GM12878 (cell line): ENCODE results near the gene RHOBTB1. TPM values are rescaled to one million over a fixed set of nuclear protein-coding genes. Genes with fewer than 3 reads are reported as not detected.

Experiments used
- ATAC-seq: fragments of 200-7000 bp; cut with Tn5 transposase; 3 replicates; pipeline ENCODE4 v1.9.1; 2020; ENCODE audit warnings: mild to moderate bottlenecking, moderate library complexity
- BruUV-seq: library from RNA; stranded (reverse); fragments of 400-500 nt; replicated peaks from 2 replicates; lab custom pipeline; 2021; lab: Mats Ljungman, UMichigan
- CTCF ChIA-PET: fragments of 300-600 bp; sonication (Branson Sonifier 250); formaldehyde crosslinking; extraction: SDS; loops from one replicate; lab custom pipeline; 2021; ENCODE audit warnings: inconsistent platforms; lab: Yijun Ruan, JAX
- POLR2A ChIA-PET: fragments of 350-600 bp; formaldehyde crosslinking; extraction: SDS; loops from one replicate; lab custom pipeline; 2021; ENCODE audit warnings: inconsistent platforms; lab: Charles Lee
- RAD21 ChIA-PET: fragments of 300-600 bp; sonication (Branson Sonifier 250); formaldehyde crosslinking; loops from one replicate; lab custom pipeline; 2023; ENCODE audit warnings: antibody characterized with exemption; ENCODE audit not compliant: unreplicated experiment; lab: Charles Lee
- SMC1A ChIA-PET: fragments of 300-600 bp; sonication (Branson Sonifier 250); formaldehyde crosslinking; loops from one replicate; lab custom pipeline; 2023; ENCODE audit not compliant: unreplicated experiment, uncharacterized antibody; lab: Charles Lee
- DNase-seq: peaks from one replicate; pipeline ENCODE4 v3.0.0-alpha.2; 2011; ENCODE audit warnings: low read depth, low spot score
- FAIRE-seq: peaks from 3 replicates; lab custom pipeline; 2011; peaks lifted over from hg19 to GRCh38; lab: Jason Lieb, UNC
- H2AFZ ChIP-seq: 2 replicates; pipeline ENCODE4 v1.6.0; 2011; ENCODE audit warnings: low read depth, low read length, control low read depth; ENCODE audit not compliant: control insufficient read depth
- H3K27ac ChIP-seq: 2 replicates; pipeline ENCODE4 v1.5.1; 2011; ENCODE audit warnings: control low read depth; ENCODE audit not compliant: control insufficient read depth, insufficient read depth
- H3K27me3 ChIP-seq, 2 experiments: replicated peaks in 1 of 2; 2 replicates each; pipeline versions ENCODE4 v1.6.0 to v1.6.1; 2011; ENCODE audit warnings: low read length in 1 of 2; ENCODE audit not compliant: control insufficient read depth in 2 of 2, insufficient read depth in 2 of 2
- H3K36me3 ChIP-seq, 2 experiments: 2 replicates each; pipeline ENCODE4 v1.5.1; 2011; ENCODE audit warnings: low read length in 1 of 2; ENCODE audit not compliant: control insufficient read depth in 2 of 2, insufficient read depth in 2 of 2
- H3K4me1 ChIP-seq: 2 replicates; pipeline ENCODE4 v1.6.1; 2011; ENCODE audit warnings: mild to moderate bottlenecking, low read length, moderate library complexity, mixed read lengths; ENCODE audit not compliant: control insufficient read depth, insufficient read depth
- H3K4me2 ChIP-seq: 2 replicates; pipeline ENCODE4 v1.6.0; 2011; ENCODE audit warnings: control low read depth; ENCODE audit not compliant: control insufficient read depth, insufficient read depth
- H3K4me3 ChIP-seq: fragments of 200-600 bp; sonication (generic); 2 replicates; pipeline ENCODE4 v1.5.1; 2016
- H3K79me2 ChIP-seq: 2 replicates; pipeline ENCODE4 v1.6.0; 2011; ENCODE audit warnings: low read length; ENCODE audit not compliant: control insufficient read depth, insufficient read depth
- H3K9ac ChIP-seq: 2 replicates; pipeline ENCODE4 v1.8.0; 2011; ENCODE audit warnings: low read length, control low read depth, mixed read lengths; ENCODE audit not compliant: control insufficient read depth, insufficient read depth
- H3K9me3 ChIP-seq: replicated peaks from 3 replicates; pipeline ENCODE4 v1.5.1; 2011; ENCODE audit warnings: mild to moderate bottlenecking, low read length; ENCODE audit not compliant: control insufficient read depth, insufficient read depth
- H4K20me1 ChIP-seq: 2 replicates; pipeline ENCODE4 v1.6.0; 2011; ENCODE audit not compliant: control insufficient read depth, insufficient read depth
- ATF7 ChIP-seq: fragments of 450-650 bp; IDR thresholded peaks from 2 replicates; pipeline ENCODE4 v1.6.1; 2016; ENCODE audit warnings: low read depth, mild to moderate bottlenecking
- CBFB ChIP-seq: IDR thresholded peaks from 2 replicates; pipeline ENCODE4 v1.6.1; 2016; ENCODE audit warnings: antibody characterized with exemption, low read depth
- CHD1 ChIP-seq: IDR thresholded peaks from 2 replicates; pipeline ENCODE4 v1.6.1; 2012; ENCODE audit warnings: low read depth, low read length, improper control_type of control experiment
- ETV6 ChIP-seq, 2 experiments: fragments of 450-650 bp in 1 of 2; IDR thresholded peaks in 1 of 2; conservative IDR thresholded peaks in 1 of 2; 2 replicates each; pipeline ENCODE4 v1.6.1; 2014; ENCODE audit warnings: antibody characterized with exemption in 1 of 2, borderline replicate concordance in 1 of 2, low read depth in 1 of 2, mild to moderate bottlenecking in 1 of 2, moderate library complexity in 1 of 2
- HDAC2 ChIP-seq: fragments of 200-600 bp; sonication (generic); IDR thresholded peaks from 2 replicates; pipeline ENCODE4 v1.6.1; 2017
- MXI1 ChIP-seq: fragments of 150-350 bp; IDR thresholded peaks from 2 replicates; pipeline ENCODE4 v1.6.1; 2011; ENCODE audit warnings: low read depth, mild to moderate bottlenecking, inconsistent platforms, low read length, improper control_type of control experiment
- PAX8 ChIP-seq: fragments of 450-650 bp; IDR thresholded peaks from 2 replicates; pipeline ENCODE4 v1.6.1; 2017; ENCODE audit warnings: mild to moderate bottlenecking, moderate library complexity
- PML ChIP-seq: IDR thresholded peaks from 2 replicates; pipeline ENCODE4 v1.6.1; 2012; ENCODE audit warnings: low read length, inconsistent platforms
- STAT3 ChIP-seq: IDR thresholded peaks from 2 replicates; pipeline ENCODE4 v1.6.1; 2011; ENCODE audit warnings: low read depth, low read length, improper control_type of control experiment
- SUPT20H ChIP-seq: IDR thresholded peaks from 2 replicates; pipeline ENCODE4 v1.6.1; 2011; ENCODE audit warnings: low read depth, mild to moderate bottlenecking, low read length, moderate library complexity, borderline replicate concordance; ENCODE audit not compliant: control insufficient read depth
- TCF7 ChIP-seq: IDR thresholded peaks from 2 replicates; pipeline ENCODE4 v1.6.1; 2014; ENCODE audit warnings: antibody characterized with exemption, borderline replicate concordance
- ZSCAN29 ChIP-seq: fragments of 450-650 bp; IDR thresholded peaks from 2 replicates; pipeline ENCODE4 v1.6.1; 2017; ENCODE audit warnings: mild to moderate bottlenecking, moderate library complexity
- WGBS: methylation state at CpG from one replicate; pipeline ENCODE4 v1.1.6; 2016; ENCODE audit warnings: low lambda C conversion rate; ENCODE audit not compliant: insufficient replicate concordance, insufficient coverage; ENCODE audit errors: missing lambda C conversion rate; 5-methylcytosine and 5-hydroxymethylcytosine counted together
- in situ Hi-C: fragments of 300-500 bp; cut with MboI; formaldehyde crosslinking; loops from 9 replicates; pipeline ENCODE4 v1.14.3; 2018; ENCODE audit warnings: mixed read lengths
- intact Hi-C: fragments of 100-400 bp; cut with micrococcal nuclease; formaldehyde crosslinking; loops from one replicate; pipeline ENCODE4 v1.14.2; 2022; ENCODE audit not compliant: unreplicated experiment
- polyA plus RNA-seq, 11 experiments: library from polyadenylated mRNA; depleted of rRNA in 4 of 11; unstranded in 6 of 11; stranded (reverse) in 5 of 11; fragments of >200 nt; fragmentation: Nextera tagmentation in 4 of 11; fragmentation: Illumina TruSeq in 1 of 11; extraction: Ambion mirVana in 4 of 11; extraction: Trizol in 1 of 11; gene quantifications; 1 replicate in 1 of 11; 2 replicates in 10 of 11; pipeline versions ENCODE4 v1.2.1 to v1.2.3, GENCODE V29; 2011 to 2016; ENCODE audit warnings: inconsistent platforms in 2 of 11, missing spikeins in 2 of 11, low read depth in 1 of 11
- total RNA-seq, 4 experiments: library from RNA; depleted of rRNA in 3 of 4; stranded (reverse); fragments of >200 nt in 3 of 4; fragmentation: Illumina TruSeq in 1 of 4; extraction: Trizol in 1 of 4; gene quantifications; 2 replicates each; pipeline versions ENCODE4 v1.2.1 to v1.2.3, GENCODE V29; 2013 to 2021
- TF ChIP-seq, protein P1 (sequence below): fragments of 450-650 bp; IDR thresholded peaks from 2 replicates; pipeline ENCODE4 v1.6.1; 2017; ENCODE audit warnings: mild to moderate bottlenecking, low read depth, inconsistent platforms; ENCODE audit not compliant: poor library complexity, severe bottlenecking
- TF ChIP-seq, protein P2 (sequence below): fragments of 450-650 bp; IDR thresholded peaks from 2 replicates; pipeline ENCODE4 v1.6.1; 2016; ENCODE audit warnings: mild to moderate bottlenecking, moderate library complexity, borderline replicate concordance
- TF ChIP-seq, protein P3 (sequence below): IDR thresholded peaks from 2 replicates; pipeline ENCODE4 v1.6.1; 2012; ENCODE audit warnings: low read depth, low read length, improper control_type of control experiment
- TF ChIP-seq, protein P4 (sequence below): fragments of 450-650 bp; IDR thresholded peaks from 2 replicates; pipeline ENCODE4 v1.6.1; 2014; ENCODE audit warnings: mild to moderate bottlenecking

Gene RHOBTB1
- total and polyA plus RNA-seq, 10 of the 15 experiments (the other 5 are each of a cell fraction or from before 2014, with no cell fraction given), result not detected

DNA sequence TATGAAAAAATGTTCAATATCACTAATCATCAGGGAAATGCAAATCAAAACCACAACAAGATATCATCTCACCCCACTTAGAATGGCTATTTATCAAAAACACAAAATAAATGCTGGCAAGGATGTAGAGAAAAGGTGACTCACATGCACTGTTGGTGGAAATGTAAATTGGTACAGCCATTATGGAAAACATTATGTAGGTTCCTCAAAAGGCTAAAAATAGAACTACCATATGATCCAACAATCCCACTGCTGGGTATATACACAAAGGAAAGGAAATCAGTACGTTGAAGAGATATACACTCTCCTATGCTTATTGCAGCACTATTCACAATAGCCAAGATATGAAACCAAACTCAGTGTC, 115.5 kb downstream of the RHOBTB1 start:
- TF ChIP-seq, protein P1, sequence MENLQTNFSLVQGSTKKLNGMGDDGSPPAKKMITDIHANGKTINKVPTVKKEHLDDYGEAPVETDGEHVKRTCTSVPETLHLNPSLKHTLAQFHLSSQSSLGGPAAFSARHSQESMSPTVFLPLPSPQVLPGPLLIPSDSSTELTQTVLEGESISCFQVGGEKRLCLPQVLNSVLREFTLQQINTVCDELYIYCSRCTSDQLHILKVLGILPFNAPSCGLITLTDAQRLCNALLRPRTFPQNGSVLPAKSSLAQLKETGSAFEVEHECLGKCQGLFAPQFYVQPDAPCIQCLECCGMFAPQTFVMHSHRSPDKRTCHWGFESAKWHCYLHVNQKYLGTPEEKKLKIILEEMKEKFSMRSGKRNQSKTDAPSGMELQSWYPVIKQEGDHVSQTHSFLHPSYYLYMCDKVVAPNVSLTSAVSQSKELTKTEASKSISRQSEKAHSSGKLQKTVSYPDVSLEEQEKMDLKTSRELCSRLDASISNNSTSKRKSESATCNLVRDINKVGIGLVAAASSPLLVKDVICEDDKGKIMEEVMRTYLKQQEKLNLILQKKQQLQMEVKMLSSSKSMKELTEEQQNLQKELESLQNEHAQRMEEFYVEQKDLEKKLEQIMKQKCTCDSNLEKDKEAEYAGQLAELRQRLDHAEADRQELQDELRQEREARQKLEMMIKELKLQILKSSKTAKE, result no peak
- TF ChIP-seq HDAC2 (no peak), ZSCAN29 (no peak), ETV6 (conservative IDR thresholded peaks at IDR 0.05 in 1 of 2, IDR thresholded peaks at IDR 0.05 in 1 of 2; ENCODE audit: borderline replicate concordance in 1 of 2, low read depth in 1 of 2) (no peak), CHD1 (no peak), SUPT20H (no peak), STAT3 (no peak), TCF7 (no peak), CBFB (no peak), ATF7 (no peak), PML (no peak), MXI1 (no peak), PAX8 (no peak)
- TF ChIP-seq, protein P2, sequence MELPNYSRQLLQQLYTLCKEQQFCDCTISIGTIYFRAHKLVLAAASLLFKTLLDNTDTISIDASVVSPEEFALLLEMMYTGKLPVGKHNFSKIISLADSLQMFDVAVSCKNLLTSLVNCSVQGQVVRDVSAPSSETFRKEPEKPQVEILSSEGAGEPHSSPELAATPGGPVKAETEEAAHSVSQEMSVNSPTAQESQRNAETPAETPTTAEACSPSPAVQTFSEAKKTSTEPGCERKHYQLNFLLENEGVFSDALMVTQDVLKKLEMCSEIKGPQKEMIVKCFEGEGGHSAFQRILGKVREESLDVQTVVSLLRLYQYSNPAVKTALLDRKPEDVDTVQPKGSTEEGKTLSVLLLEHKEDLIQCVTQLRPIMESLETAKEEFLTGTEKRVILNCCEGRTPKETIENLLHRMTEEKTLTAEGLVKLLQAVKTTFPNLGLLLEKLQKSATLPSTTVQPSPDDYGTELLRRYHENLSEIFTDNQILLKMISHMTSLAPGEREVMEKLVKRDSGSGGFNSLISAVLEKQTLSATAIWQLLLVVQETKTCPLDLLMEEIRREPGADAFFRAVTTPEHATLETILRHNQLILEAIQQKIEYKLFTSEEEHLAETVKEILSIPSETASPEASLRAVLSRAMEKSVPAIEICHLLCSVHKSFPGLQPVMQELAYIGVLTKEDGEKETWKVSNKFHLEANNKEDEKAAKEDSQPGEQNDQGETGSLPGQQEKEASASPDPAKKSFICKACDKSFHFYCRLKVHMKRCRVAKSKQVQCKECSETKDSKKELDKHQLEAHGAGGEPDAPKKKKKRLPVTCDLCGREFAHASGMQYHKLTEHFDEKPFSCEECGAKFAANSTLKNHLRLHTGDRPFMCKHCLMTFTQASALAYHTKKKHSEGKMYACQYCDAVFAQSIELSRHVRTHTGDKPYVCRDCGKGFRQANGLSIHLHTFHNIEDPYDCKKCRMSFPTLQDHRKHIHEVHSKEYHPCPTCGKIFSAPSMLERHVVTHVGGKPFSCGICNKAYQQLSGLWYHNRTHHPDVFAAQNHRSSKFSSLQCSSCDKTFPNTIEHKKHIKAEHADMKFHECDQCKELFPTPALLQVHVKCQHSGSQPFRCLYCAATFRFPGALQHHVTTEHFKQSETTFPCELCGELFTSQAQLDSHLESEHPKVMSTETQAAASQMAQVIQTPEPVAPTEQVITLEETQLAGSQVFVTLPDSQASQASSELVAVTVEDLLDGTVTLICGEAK, result no peak
- TF ChIP-seq, protein P3, sequence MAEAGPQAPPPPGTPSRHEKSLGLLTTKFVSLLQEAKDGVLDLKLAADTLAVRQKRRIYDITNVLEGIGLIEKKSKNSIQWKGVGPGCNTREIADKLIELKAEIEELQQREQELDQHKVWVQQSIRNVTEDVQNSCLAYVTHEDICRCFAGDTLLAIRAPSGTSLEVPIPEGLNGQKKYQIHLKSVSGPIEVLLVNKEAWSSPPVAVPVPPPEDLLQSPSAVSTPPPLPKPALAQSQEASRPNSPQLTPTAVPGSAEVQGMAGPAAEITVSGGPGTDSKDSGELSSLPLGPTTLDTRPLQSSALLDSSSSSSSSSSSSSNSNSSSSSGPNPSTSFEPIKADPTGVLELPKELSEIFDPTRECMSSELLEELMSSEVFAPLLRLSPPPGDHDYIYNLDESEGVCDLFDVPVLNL, result no peak
- TF ChIP-seq, protein P4, sequence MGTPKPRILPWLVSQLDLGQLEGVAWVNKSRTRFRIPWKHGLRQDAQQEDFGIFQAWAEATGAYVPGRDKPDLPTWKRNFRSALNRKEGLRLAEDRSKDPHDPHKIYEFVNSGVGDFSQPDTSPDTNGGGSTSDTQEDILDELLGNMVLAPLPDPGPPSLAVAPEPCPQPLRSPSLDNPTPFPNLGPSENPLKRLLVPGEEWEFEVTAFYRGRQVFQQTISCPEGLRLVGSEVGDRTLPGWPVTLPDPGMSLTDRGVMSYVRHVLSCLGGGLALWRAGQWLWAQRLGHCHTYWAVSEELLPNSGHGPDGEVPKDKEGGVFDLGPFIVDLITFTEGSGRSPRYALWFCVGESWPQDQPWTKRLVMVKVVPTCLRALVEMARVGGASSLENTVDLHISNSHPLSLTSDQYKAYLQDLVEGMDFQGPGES, result no peak
- Histone ChIP-seq H3K9ac (no peak overlapping the region), H3K79me2 (no peaks in the 10 kb centered on the region), H3K4me1 (no peaks in the 10 kb centered on the region), H3K36me3 (no peaks in the 10 kb centered on the region), H3K27me3 (no peaks in the 10 kb centered on the region; a peak in 1 of 4 replicates), H3K27ac (no peak overlapping the region), H3K9me3 (no peaks in the 10 kb centered on the region), H3K4me2 (no peak overlapping the region), H2AFZ (no peak overlapping the region), H4K20me1 (no peaks in the 10 kb centered on the region), H3K4me3 (no peak overlapping the region)
- SMC1A ChIA-PET, result interaction anchor here (1.5 kb wide), 1 partner anchor 8 kb away, joined by 4 read pairs; no protein-coding TSS in a partner anchor
- intact Hi-C loops, result no loop called here
- no peak for DNase-seq
- CTCF ChIA-PET, result interaction anchor here (1.1 kb wide), 1 partner anchor 13 kb away, joined by 3 read pairs; no protein-coding TSS in a partner anchor
- BruUV-seq, result no TSS peak
- no peak for FAIRE-seq
- ATAC-seq, result no peak
- in situ Hi-C loops, result no loop called here
- POLR2A ChIA-PET, result no interaction called here
- RAD21 ChIA-PET, result no interaction called here
- WGBS, result 0% methylated on average over 1 of the region's 1 CpG
